Adipocyte (in vitro differentiated cells): ENCODE measurements around the gene SCOC.
A peak's percentile ranks its signal among the peaks of the same experiment; 100 is the strongest.

ENCODE experiments used
- DNase-seq: peaks from one replicate; pipeline ENCODE4 v3.0.0-alpha.2; 2015; ENCODE audit warnings: low read depth
- H3K27me3 ChIP-seq: replicated peaks from 2 replicates; pipeline ENCODE4 v1.7.0; 2013; ENCODE audit warnings: mild to moderate bottlenecking, low read length, moderate library complexity; ENCODE audit not compliant: control insufficient read depth, insufficient read depth
- H3K36me3 ChIP-seq: 2 replicates; pipeline ENCODE4 v1.7.0; 2013; ENCODE audit warnings: low read length, mild to moderate bottlenecking, moderate library complexity; ENCODE audit not compliant: control insufficient read depth, insufficient read depth, severe bottlenecking
- H3K4me1 ChIP-seq: 2 replicates; pipeline ENCODE4 v1.7.0; 2013; ENCODE audit warnings: mild to moderate bottlenecking, low read length, moderate library complexity; ENCODE audit not compliant: control insufficient read depth, insufficient read depth
- H3K4me3 ChIP-seq: 2 replicates; pipeline ENCODE4 v1.7.0; 2013; ENCODE audit warnings: mild to moderate bottlenecking, low read length, moderate library complexity
- H3K9ac ChIP-seq: 2 replicates; pipeline ENCODE4 v1.7.0; 2013; ENCODE audit warnings: mild to moderate bottlenecking, low read length, moderate library complexity
- H3K9me3 ChIP-seq: 2 replicates; pipeline ENCODE4 v1.7.0; 2013; ENCODE audit warnings: mild to moderate bottlenecking, low read length, moderate library complexity; ENCODE audit not compliant: control insufficient read depth

Gene SCOC

DNA sequence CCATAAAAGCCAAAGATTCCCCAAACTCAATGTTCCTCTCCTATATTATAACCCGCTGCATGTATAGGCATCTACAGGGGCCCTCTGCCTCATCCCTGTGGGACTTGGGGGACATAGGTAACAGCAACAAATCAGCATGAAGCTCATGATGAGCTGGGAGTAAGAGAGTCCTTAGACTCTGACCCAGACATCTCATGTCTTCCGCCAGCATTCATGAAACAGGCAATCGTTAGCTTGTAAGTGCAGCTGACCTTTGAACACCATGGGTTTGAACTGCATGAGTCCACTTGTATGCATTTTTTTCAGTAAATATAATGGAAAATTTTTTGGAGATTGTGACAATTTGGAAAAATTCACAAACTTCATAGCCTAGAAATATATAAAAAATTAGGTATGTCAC lies 10.4 kb upstream of the SCOC start:
- Histone ChIP-seq H3K36me3 (no peaks in the 10 kb centered on the region), H3K9ac (no peak overlapping the region), H3K4me1 (no peaks in the 10 kb centered on the region), H3K9me3 (no peaks in the 10 kb centered on the region), H3K27me3 (no peaks in the 10 kb centered on the region), H3K4me3 (no peak overlapping the region)
- no peak for DNase-seq

DNA sequence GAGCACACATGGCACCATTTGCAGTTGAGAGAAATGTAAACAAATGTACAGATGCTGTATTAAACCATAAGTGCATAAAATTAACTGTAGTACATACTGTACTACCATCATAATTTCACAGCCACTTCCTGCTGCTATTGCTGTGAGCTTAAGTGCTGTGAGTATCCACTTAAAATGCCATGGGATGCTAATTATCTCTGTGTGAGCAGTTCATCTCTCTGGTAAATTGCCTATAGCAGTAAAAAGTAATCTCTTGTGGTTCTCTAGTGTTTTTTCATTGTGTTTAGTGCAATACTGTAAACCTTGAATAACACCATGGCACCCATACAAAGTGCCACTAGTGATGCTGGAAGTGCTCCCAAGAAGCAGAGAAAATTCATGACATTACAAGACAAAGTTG lies 9.9 kb upstream of the SCOC start:
- H3K4me3 ChIP-seq, result no peak overlapping the region
- no peaks in the 10 kb centered on the region for H3K4me1 ChIP-seq
- H3K27me3 ChIP-seq, result no peaks in the 10 kb centered on the region
- no peaks in the 10 kb centered on the region for H3K36me3 ChIP-seq
- no peak overlapping the region for H3K9ac ChIP-seq
- H3K9me3 ChIP-seq, result no peaks in the 10 kb centered on the region
- DNase-seq, result no peak

DNA sequence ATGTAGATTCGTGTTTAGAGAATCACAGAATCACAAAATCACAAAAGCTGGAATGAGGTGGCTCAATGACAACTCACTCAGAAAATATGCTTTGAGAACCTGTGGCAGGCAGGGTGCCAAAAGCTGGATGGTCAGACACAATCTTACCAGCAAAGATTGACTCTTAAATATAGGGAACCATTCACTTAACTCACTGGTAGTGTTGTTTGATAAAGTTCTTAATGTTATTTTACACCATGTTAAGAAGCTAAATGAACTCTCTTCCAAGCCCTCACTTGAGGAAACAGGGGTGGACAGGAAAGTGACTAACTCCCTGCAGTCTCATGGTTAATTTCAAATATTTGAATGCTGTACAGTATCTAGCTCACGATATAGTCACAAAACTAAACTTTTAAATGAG lies 5.7 kb upstream of the SCOC start:
- H3K4me3 ChIP-seq, result no peak overlapping the region
- no peaks in the 10 kb centered on the region for H3K27me3 ChIP-seq
- H3K4me1 ChIP-seq, result peaks cover 5% of the 10 kb centered on the region
- no peaks in the 10 kb centered on the region for H3K9me3 ChIP-seq
- DNase-seq, result peak; percentile 32
- no peaks in the 10 kb centered on the region for H3K36me3 ChIP-seq
- no peak overlapping the region for H3K9ac ChIP-seq

DNA sequence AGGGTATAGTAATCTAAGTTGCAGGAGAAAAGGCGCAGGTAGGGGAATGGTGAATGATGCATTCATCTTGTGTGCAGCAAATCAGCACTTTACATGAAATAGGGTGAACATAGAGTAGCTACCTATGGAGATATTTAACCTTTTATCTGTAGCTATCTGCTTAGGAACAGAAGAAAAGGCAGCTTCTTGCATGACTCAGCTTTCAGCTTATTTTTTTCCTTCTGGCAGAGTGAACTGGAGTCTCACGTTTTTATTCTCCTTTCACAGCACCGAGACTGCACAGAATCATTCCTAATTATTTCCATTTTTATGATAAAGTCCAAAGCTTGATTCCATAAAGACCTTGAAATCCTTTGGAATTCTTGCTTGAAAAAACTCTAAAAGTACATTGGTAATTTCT lies 4.8 kb upstream of the SCOC start:
- no peak for DNase-seq
- Histone ChIP-seq H3K4me1 (peaks cover 6% of the 10 kb centered on the region), H3K4me3 (no peak overlapping the region), H3K36me3 (no peaks in the 10 kb centered on the region), H3K9ac (no peak overlapping the region), H3K9me3 (no peaks in the 10 kb centered on the region), H3K27me3 (no peaks in the 10 kb centered on the region)

DNA sequence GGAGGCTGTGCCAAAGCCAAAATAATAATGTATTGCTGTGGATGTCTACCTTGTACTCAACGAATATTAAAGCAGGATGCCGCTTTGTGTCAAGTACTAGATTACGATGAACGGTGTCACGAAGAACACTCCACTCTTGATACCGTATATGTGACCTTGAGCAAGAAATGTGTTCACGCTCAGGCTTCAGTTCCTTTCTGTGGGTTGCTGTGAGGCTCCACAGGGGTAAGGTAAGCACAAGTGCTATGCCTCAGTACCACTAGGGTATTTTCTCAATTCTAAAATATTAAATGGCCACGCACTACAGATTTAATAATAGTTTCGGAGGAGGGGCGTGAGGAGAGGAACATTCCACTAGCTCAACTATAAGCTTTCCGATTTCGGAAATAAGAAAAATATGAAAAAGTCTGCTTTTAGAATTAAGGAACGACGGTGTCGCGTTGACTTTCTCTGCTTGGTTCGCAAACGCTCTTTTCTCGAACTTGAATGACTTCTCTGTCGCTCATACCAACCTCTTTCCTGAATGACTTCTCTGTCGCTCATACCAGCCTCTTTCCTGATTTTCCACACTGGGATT lies 607 bp upstream of the SCOC start:
- H3K4me3 ChIP-seq, result peak overlapping the region; percentile 93
- peak; percentile 67 for DNase-seq
- H3K4me1 ChIP-seq, result peaks cover 15% of the 10 kb centered on the region
- H3K36me3 ChIP-seq, result no peaks in the 10 kb centered on the region
- H3K27me3 ChIP-seq, result no peaks in the 10 kb centered on the region
- H3K9me3 ChIP-seq, result no peaks in the 10 kb centered on the region
- H3K9ac ChIP-seq, result peak overlapping the region; percentile 85

DNA sequence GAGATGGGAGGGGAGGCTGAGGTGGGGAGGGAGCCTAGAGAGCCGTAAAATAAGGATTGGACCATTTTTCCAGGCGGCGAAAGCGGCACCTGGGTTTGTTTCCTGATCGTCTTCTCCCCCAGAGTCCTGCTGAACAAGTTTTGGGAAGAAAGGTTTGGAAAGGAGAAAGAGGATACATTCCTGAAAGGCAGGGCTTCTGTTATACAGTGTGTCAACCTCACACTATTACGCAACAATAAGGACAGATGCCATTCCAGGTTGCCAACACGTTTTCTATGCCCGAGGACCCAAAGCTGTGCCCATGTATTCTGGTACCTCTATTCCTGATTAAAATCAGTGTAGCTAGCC lies 658 bp downstream of the SCOC start:
- no peaks in the 10 kb centered on the region for H3K9me3 ChIP-seq

DNA sequence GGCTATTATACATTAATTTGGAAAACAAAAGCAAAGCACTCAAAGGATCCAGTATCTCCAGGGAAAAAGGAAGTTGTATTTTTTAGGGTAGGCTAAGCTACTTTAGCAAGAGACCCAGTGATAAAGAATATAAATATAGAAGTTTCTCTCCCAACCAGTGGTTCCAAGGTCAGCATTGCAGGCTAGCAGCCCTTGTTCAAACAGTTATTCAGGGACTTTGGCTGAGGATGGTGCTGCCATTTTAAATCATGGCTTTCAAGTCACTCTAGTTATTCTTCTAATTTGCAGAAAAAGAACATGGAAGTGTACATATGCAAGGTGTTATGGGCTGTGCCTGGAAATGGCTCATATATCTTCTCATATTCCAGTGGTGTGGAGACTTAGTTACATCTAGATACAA lies 9.3 kb downstream of the SCOC start:
- Histone ChIP-seq H3K36me3 (peaks cover 27% of the 10 kb centered on the region), H3K27me3 (no peaks in the 10 kb centered on the region), H3K4me3 (no peak overlapping the region), H3K9me3 (no peaks in the 10 kb centered on the region), H3K9ac (no peak overlapping the region), H3K4me1 (no peaks in the 10 kb centered on the region)
- no peak for DNase-seq

More for the DNA sequence above, 658 bp downstream of the SCOC start:
- Histone ChIP-seq H3K9ac (peak overlapping the region; percentile 95), H3K27me3 (no peaks in the 10 kb centered on the region), H3K36me3 (no peaks in the 10 kb centered on the region), H3K4me3 (peak overlapping the region; percentile 93), H3K4me1 (peaks cover 15% of the 10 kb centered on the region)
- peak; percentile 58 for DNase-seq

DNA sequence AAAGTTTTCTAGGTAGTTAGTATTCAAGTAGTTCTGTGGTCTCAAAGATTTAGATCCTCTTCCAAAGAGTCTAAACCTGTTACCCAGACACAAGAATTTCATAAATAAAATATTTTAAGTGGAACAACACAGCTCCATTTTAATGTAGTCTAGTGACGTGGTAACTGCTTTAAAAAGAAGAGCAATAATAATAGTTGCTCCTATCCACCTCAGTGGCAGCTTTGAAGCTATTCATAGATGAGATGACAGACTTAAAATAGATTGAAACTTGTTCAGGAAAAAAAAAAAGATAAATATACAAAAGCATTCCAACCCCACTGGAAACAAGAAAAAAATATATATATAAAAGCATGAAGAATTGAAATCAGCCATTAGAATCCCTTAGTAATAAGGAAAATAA lies 14.6 kb downstream of the SCOC start:
- Histone ChIP-seq H3K27me3 (no peaks in the 10 kb centered on the region), H3K36me3 (peaks cover 1% of the 10 kb centered on the region), H3K9ac (no peak overlapping the region), H3K9me3 (no peaks in the 10 kb centered on the region), H3K4me1 (no peaks in the 10 kb centered on the region), H3K4me3 (no peak overlapping the region)
- no peak for DNase-seq

DNA sequence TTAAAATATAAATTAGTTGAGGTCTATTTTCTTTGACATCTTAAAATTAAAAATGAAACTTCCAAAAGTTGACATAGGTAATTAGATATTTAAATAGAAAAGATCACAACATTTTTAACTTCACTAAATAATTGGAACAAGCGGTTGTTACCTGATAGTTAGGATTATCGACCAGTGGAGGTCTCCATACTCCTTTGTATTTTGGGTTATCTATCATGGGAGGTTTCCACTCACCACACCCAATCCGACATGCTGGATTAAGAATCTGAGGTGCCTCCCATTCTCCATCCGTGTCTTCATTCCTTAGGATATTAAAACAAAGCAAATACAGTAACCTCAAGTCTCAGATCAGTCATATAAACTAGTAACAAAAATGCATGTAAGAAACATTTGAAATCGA lies 22.2 kb downstream of the SCOC start:
- DNase-seq, result no peak
- Histone ChIP-seq H3K4me3 (no peak overlapping the region), H3K9ac (no peak overlapping the region), H3K9me3 (no peaks in the 10 kb centered on the region), H3K36me3 (no peaks in the 10 kb centered on the region), H3K4me1 (no peaks in the 10 kb centered on the region), H3K27me3 (no peaks in the 10 kb centered on the region)

DNA sequence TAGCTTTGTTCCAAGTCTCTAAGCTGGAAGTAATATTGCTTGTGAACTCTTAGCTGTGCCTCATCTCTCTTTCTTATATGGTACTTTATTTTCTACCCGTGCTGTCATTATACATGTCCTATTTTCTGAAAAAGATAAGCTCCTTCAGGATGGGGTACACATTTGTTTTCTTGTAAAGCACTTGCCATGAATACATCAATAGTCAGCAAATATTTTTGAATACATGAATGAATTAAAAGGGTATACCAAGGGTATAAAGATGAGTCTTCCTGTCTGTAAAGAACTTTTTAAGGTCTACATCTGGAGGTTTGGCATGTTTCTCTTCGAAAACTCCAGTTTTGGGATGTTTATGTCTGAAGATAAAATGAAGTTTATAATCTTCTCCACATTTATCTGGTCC lies 26.7 kb downstream of the SCOC start:
- H3K4me1 ChIP-seq, result no peaks in the 10 kb centered on the region

DNA sequence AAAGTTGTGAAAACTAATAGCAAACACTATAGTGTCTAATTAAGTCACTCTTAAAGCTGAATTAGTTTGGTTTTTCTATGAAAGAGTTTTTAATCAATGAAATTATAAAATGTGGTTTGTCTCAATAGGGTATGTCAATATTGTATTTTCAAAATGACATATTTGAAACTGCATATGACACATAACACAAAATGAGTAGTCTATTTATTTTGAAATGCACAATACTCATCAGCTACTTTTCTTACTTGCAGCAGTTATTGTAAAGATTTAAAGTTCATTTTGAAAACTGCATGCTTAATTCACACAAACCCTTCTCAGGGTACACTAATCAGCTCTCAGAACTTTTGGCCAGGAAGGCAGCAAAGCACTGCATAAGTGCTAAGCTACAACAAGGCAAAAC lies 32.8 kb downstream of the SCOC start:
- Histone ChIP-seq H3K4me1 (no peaks in the 10 kb centered on the region), H3K27me3 (no peaks in the 10 kb centered on the region), H3K4me3 (no peak overlapping the region), H3K9me3 (no peaks in the 10 kb centered on the region), H3K36me3 (no peaks in the 10 kb centered on the region), H3K9ac (no peak overlapping the region)
- DNase-seq, result no peak

More for the DNA sequence above, 26.7 kb downstream of the SCOC start:
- Histone ChIP-seq H3K9me3 (no peaks in the 10 kb centered on the region), H3K4me3 (no peak overlapping the region), H3K27me3 (no peaks in the 10 kb centered on the region), H3K36me3 (no peaks in the 10 kb centered on the region), H3K9ac (no peak overlapping the region)
- no peak for DNase-seq

DNA sequence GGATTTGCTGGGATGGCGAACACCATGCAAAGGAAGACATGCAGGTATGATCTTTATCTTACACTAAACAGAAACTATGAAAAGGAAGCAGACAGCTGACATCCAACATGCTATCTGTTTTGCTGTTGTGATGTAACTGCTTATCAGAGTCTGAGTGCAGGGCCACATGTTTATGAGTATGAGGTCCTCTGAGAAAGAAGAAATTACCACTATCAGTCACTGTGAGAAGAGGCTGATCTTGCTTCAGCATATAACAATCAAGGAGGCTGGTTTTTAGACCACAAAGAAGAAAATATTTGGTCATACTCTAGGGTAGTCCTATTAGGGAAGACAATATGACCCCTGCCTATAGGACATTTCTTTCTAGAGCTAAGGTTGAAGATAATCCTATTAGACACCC lies 35.5 kb downstream of the SCOC start:
- H3K27me3 ChIP-seq, result no peaks in the 10 kb centered on the region
- no peaks in the 10 kb centered on the region for H3K4me1 ChIP-seq
- no peak for DNase-seq
- H3K36me3 ChIP-seq, result no peaks in the 10 kb centered on the region
- H3K4me3 ChIP-seq, result no peak overlapping the region
- no peaks in the 10 kb centered on the region for H3K9me3 ChIP-seq
- H3K9ac ChIP-seq, result no peak overlapping the region
